Measurements from ENCODE around the gene CYP4X1.
A peak's percentile ranks its signal among the peaks of the same experiment; 100 is the strongest.
"Not testable (repeated sequence)": the region's sequence is repeated elsewhere in the genome, so short reads cannot be mapped to it uniquely, and the experiment has no call there.

The CYP4X1 gene

GRCh38 chr1:47002211-47002610 is 21.3 kb upstream of the CYP4X1 start:
- TF ChIP-seq, protein P1, sequence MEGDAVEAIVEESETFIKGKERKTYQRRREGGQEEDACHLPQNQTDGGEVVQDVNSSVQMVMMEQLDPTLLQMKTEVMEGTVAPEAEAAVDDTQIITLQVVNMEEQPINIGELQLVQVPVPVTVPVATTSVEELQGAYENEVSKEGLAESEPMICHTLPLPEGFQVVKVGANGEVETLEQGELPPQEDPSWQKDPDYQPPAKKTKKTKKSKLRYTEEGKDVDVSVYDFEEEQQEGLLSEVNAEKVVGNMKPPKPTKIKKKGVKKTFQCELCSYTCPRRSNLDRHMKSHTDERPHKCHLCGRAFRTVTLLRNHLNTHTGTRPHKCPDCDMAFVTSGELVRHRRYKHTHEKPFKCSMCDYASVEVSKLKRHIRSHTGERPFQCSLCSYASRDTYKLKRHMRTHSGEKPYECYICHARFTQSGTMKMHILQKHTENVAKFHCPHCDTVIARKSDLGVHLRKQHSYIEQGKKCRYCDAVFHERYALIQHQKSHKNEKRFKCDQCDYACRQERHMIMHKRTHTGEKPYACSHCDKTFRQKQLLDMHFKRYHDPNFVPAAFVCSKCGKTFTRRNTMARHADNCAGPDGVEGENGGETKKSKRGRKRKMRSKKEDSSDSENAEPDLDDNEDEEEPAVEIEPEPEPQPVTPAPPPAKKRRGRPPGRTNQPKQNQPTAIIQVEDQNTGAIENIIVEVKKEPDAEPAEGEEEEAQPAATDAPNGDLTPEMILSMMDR (conservative IDR thresholded peaks at IDR 0.05; ENCODE audit: control insufficient read depth, insufficient read depth, low read depth, low read length): peak; percentile 6

GRCh38 chr1:47003896-47004403 is 19.5 kb upstream of the CYP4X1 start:
- no peak for DNase-seq (ENCODE audit: low read depth)
- TF ChIP-seq, protein P1 (conservative IDR thresholded peaks at IDR 0.05; ENCODE audit: control insufficient read depth, insufficient read depth, low read depth, low read length): no peak
- no peak overlapping the region for H3K4me3 ChIP-seq (ENCODE audit: control insufficient read depth, low read depth, low read length)

More at GRCh38 chr1:47002211-47002610, 21.3 kb upstream of the CYP4X1 start:
- H3K4me3 ChIP-seq (ENCODE audit: control insufficient read depth, low read depth, low read length): no peak overlapping the region
- no peak for DNase-seq (ENCODE audit: low read depth)

DNA sequence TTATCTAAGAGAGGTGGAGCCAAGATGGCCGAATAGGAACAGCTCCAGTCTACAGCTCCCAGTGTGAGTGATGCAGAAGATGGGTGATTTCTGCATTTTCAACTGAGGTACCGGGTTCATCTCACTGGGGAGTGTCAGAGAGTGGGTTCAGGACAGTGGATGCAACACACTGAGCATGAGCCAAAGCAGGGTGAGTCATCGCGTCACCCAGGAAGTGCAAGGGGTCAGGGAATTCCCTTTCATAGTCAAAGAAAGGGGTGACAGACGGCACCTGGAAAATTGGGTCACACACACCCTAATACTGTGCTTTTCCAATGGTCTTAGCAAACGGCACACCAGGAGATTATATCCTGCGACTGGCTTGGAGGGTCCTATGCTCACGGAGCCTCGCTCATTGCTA is 17.0 kb upstream of the CYP4X1 start:
- H3K4me3 ChIP-seq (ENCODE audit: control insufficient read depth, low read depth, low read length); DNase-seq (ENCODE audit: low read depth): not testable (repeated sequence)

DNA sequence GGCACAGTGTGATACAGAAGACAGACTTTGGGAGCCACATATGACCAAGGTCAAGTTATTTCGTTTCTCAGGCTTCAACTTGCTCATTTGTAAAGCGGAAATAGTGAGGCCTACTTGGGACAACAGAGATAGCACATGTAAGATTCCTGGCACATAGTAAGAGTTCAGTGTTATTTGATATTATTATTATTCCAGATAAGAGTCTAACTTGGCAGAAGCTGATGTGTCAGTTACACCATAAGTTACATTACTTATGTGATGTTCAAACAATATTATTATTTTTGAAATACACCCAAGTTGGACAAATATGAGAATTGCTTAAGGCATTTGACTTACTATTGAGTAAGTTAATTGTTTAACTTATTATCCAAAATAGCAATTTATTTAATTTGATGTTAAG is 10.2 kb upstream of the CYP4X1 start:
- no peak for DNase-seq (ENCODE audit: low read depth)
- TF ChIP-seq, protein P1 (conservative IDR thresholded peaks at IDR 0.05; ENCODE audit: control insufficient read depth, insufficient read depth, low read depth, low read length): no peak
- H3K4me3 ChIP-seq (ENCODE audit: control insufficient read depth, low read depth, low read length): no peak overlapping the region

GRCh38 chr1:47021070-47021469 is 2.4 kb upstream of the CYP4X1 start:
- no peak overlapping the region for H3K4me3 ChIP-seq (ENCODE audit: control insufficient read depth, low read depth, low read length)
- no peak for DNase-seq (ENCODE audit: low read depth)
- TF ChIP-seq, protein P1 (conservative IDR thresholded peaks at IDR 0.05; ENCODE audit: control insufficient read depth, insufficient read depth, low read depth, low read length): no peak

GRCh38 chr1:47024141-47024801 is 802 bp downstream of the CYP4X1 start:
- TF ChIP-seq, protein P1 (conservative IDR thresholded peaks at IDR 0.05; ENCODE audit: control insufficient read depth, insufficient read depth, low read depth, low read length): no peak
- no peak overlapping the region for H3K4me3 ChIP-seq (ENCODE audit: control insufficient read depth, low read depth, low read length)
- DNase-seq (ENCODE audit: low read depth): no peak

DNA sequence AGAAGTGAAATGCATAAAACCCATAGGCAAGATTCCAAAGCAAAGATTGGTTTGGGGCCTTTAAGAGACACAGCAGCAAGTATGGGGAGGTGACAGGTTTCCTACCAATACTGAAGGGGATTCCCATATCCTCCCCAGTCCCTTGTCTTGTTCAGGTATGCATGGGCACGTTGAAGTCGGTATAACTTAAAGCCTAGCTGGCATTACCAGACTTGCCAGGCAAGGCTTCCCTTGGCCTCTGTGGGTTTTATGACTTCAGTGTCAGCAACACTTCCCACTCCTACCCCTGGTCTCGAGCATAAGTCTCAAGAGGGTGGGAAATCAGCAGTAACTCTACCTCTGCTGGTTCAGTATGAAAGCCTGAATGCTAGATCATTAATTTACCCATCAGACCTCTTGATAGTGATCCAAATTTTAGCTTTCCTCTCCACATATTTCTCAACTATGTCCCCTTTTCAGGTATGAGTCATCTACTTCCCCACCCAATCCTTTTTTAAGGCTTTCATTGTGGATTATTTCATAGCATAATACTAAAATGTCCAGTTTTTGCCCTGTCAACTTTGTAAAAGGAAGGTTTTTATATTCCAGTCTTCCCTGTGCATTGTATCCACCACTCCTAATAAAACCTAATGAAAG is 6.8 kb downstream of the CYP4X1 start:
- H3K4me3 ChIP-seq (ENCODE audit: control insufficient read depth, low read depth, low read length): no peak overlapping the region
- peak; percentile 15 for DNase-seq (ENCODE audit: low read depth)
- TF ChIP-seq, protein P1 (conservative IDR thresholded peaks at IDR 0.05; ENCODE audit: control insufficient read depth, insufficient read depth, low read depth, low read length): no peak
